ENCODE results near the gene FMN1. TPM values are rescaled to one million over a fixed set of nuclear protein-coding genes. Genes with fewer than 3 reads are reported as not detected.

Gene FMN1
- total RNA-seq, 1 experiment from 2014 or later: 0.37 TPM

GRCh38 chr15:33108518-33108917 lies 86.0 kb downstream of the FMN1 start:
- POLR2A ChIA-PET (ENCODE audit: low non-redundant PET): no interaction called here
- DNase-seq (ENCODE audit: low spot score): no peak
- intact Hi-C loops (cut with micrococcal nuclease; ENCODE audit: unreplicated experiment): no loop called here
- TF ChIP-seq CTCF (conservative IDR thresholded peaks at IDR 0.05; ENCODE audit: low read depth, low read length) (no peak), EZH2 (IDR thresholded peaks at IDR 0.05; ENCODE audit: borderline replicate concordance, low read depth, low read length, poor library complexity, severe bottlenecking) (no peak)
- Histone ChIP-seq H3K4me3 (ENCODE audit: low read depth, low read length, poor library complexity, severe bottlenecking) (no peak overlapping the region), H3K27ac (ENCODE audit: low read depth, low read length, poor library complexity, severe bottlenecking) (no peak overlapping the region), H3K36me3 (ENCODE audit: insufficient read depth, low read length, poor library complexity, severe bottlenecking) (no peaks in the 10 kb centered on the region), H3K27me3 (replicated peaks; ENCODE audit: insufficient read depth, low read depth, low read length, poor library complexity) (peaks cover 93% of the 10 kb centered on the region), H3K4me1 (ENCODE audit: insufficient read depth, low read length, poor library complexity, severe bottlenecking) (peaks cover 4% of the 10 kb centered on the region), H3K9me3 (ENCODE audit: low read depth, low read length, poor library complexity, severe bottlenecking) (no peaks in the 10 kb centered on the region)
- BruUV-seq (replicated peaks): no TSS peak
- CTCF ChIA-PET: no interaction called here

GRCh38 chr15:33107950-33108349 lies 86.6 kb downstream of the FMN1 start:
- Histone ChIP-seq H3K4me3 (ENCODE audit: low read depth, low read length, poor library complexity, severe bottlenecking) (no peak overlapping the region), H3K4me1 (ENCODE audit: insufficient read depth, low read length, poor library complexity, severe bottlenecking) (peaks cover 4% of the 10 kb centered on the region), H3K27ac (ENCODE audit: low read depth, low read length, poor library complexity, severe bottlenecking) (no peak overlapping the region), H3K9me3 (ENCODE audit: low read depth, low read length, poor library complexity, severe bottlenecking) (no peaks in the 10 kb centered on the region), H3K27me3 (replicated peaks; ENCODE audit: insufficient read depth, low read depth, low read length, poor library complexity) (peaks cover 93% of the 10 kb centered on the region), H3K36me3 (ENCODE audit: insufficient read depth, low read length, poor library complexity, severe bottlenecking) (no peaks in the 10 kb centered on the region)
- BruUV-seq (replicated peaks): no TSS peak
- DNase-seq (ENCODE audit: low spot score): no peak
- TF ChIP-seq CTCF (conservative IDR thresholded peaks at IDR 0.05; ENCODE audit: low read depth, low read length) (no peak), EZH2 (IDR thresholded peaks at IDR 0.05; ENCODE audit: borderline replicate concordance, low read depth, low read length, poor library complexity, severe bottlenecking) (no peak)
- intact Hi-C loops (cut with micrococcal nuclease; ENCODE audit: unreplicated experiment): no loop called here
- ChIA-PET POLR2A (ENCODE audit: low non-redundant PET) (no interaction called here), CTCF (no interaction called here)

GRCh38 chr15:33104212-33104611 lies 90.3 kb downstream of the FMN1 start:
- ChIA-PET POLR2A (ENCODE audit: low non-redundant PET) (no interaction called here), CTCF (no interaction called here)
- TF ChIP-seq EZH2 (IDR thresholded peaks at IDR 0.05; ENCODE audit: borderline replicate concordance, low read depth, low read length, poor library complexity, severe bottlenecking): no peak
- Histone ChIP-seq H3K4me1 (ENCODE audit: insufficient read depth, low read length, poor library complexity, severe bottlenecking) (no peaks in the 10 kb centered on the region), H3K4me3 (ENCODE audit: low read depth, low read length, poor library complexity, severe bottlenecking) (no peak overlapping the region), H3K36me3 (ENCODE audit: insufficient read depth, low read length, poor library complexity, severe bottlenecking) (no peaks in the 10 kb centered on the region), H3K27me3 (replicated peaks; ENCODE audit: insufficient read depth, low read depth, low read length, poor library complexity) (peaks cover 95% of the 10 kb centered on the region), H3K27ac (ENCODE audit: low read depth, low read length, poor library complexity, severe bottlenecking) (no peak overlapping the region), H3K9me3 (ENCODE audit: low read depth, low read length, poor library complexity, severe bottlenecking) (no peaks in the 10 kb centered on the region)
- intact Hi-C loops (cut with micrococcal nuclease; ENCODE audit: unreplicated experiment): no loop called here
- BruUV-seq (replicated peaks): no TSS peak
- no peak for DNase-seq (ENCODE audit: low spot score)

GRCh38 chr15:33101036-33101435 lies 93.5 kb downstream of the FMN1 start:
- TF ChIP-seq EZH2 (IDR thresholded peaks at IDR 0.05; ENCODE audit: borderline replicate concordance, low read depth, low read length, poor library complexity, severe bottlenecking) (no peak), CTCF (conservative IDR thresholded peaks at IDR 0.05; ENCODE audit: low read depth, low read length) (no peak)
- intact Hi-C loops (cut with micrococcal nuclease; ENCODE audit: unreplicated experiment): no loop called here
- Histone ChIP-seq H3K4me1 (ENCODE audit: insufficient read depth, low read length, poor library complexity, severe bottlenecking) (no peaks in the 10 kb centered on the region), H3K4me3 (ENCODE audit: low read depth, low read length, poor library complexity, severe bottlenecking) (no peak overlapping the region), H3K27ac (ENCODE audit: low read depth, low read length, poor library complexity, severe bottlenecking) (no peak overlapping the region), H3K36me3 (ENCODE audit: insufficient read depth, low read length, poor library complexity, severe bottlenecking) (no peaks in the 10 kb centered on the region), H3K9me3 (ENCODE audit: low read depth, low read length, poor library complexity, severe bottlenecking) (no peaks in the 10 kb centered on the region), H3K27me3 (replicated peaks; ENCODE audit: insufficient read depth, low read depth, low read length, poor library complexity) (peaks cover 75% of the 10 kb centered on the region)
- CTCF ChIA-PET: no interaction called here
- POLR2A ChIA-PET (ENCODE audit: low non-redundant PET): no interaction called here
- DNase-seq (ENCODE audit: low spot score): no peak
- no TSS peak for BruUV-seq (replicated peaks)

Measured in A673 (cell line).